Lower lobe of right lung (tissue), 2 donors: Measurements from ENCODE around the gene MEP1B. TPM values are rescaled to one million over a fixed set of nuclear protein-coding genes. Genes with fewer than 3 reads are reported as not detected.
A peak's percentile ranks its signal among the peaks of the same experiment; 100 is the strongest.

ENCODE experiments used
- ATAC-seq, 2 donors: fragments of 200-7000 bp; cut with Tn5 transposase; one replicate each; pipeline ENCODE4 v1.9.1; 2020 to 2022; ENCODE audit warnings: mild to moderate bottlenecking in 2 of 2, moderate library complexity in 2 of 2
- DNase-seq: peaks from one replicate; pipeline ENCODE4 v3.0.0-alpha.2; 2020
- H3K27ac ChIP-seq: fragments of 200-600 bp; one replicate; pipeline ENCODE4 v1.8.0; 2022
- H3K27me3 ChIP-seq: fragments of 200-600 bp; one replicate; pipeline ENCODE4 v1.8.0; 2022; ENCODE audit warnings: low read depth
- H3K36me3 ChIP-seq: fragments of 200-600 bp; one replicate; pipeline ENCODE4 v1.8.0; 2022; ENCODE audit warnings: mild to moderate bottlenecking
- H3K4me1 ChIP-seq: fragments of 200-600 bp; one replicate; pipeline ENCODE4 v1.8.0; 2022
- H3K4me3 ChIP-seq: fragments of 200-600 bp; one replicate; pipeline ENCODE4 v1.8.0; 2022; ENCODE audit warnings: mild to moderate bottlenecking
- H3K9me3 ChIP-seq: fragments of 200-600 bp; one replicate; pipeline ENCODE4 v1.8.0; 2022
- intact Hi-C: fragments of 100-400 bp; cut with DNase I; formaldehyde crosslinking; loops from one replicate; pipeline ENCODE4 v1.11.0; 2022
- long read RNA-seq: library from polyadenylated mRNA; unstranded; transcript quantifications from one replicate; pipeline ENCODE4 v2.0.0, GENCODE V29; 2021
- total RNA-seq: library from RNA; stranded (reverse); fragmentation: NEBNext Ultra II Directional; extraction: Animal tissue kit (Norgen Biotek cat#: 25700); gene quantifications from one replicate; pipeline ENCODE4 v1.2.1, GENCODE V29; 2021
- TF ChIP-seq, protein P1 (sequence below): fragments of 200-600 bp; IDR thresholded peaks from one replicate; pipeline ENCODE4 v1.8.0; 2022; ENCODE audit warnings: antibody characterized with exemption, mild to moderate bottlenecking
- donor health status: DM: no; HTN: yes; CAD: no; lungs with severe emphysema.

MEP1B gene
- total RNA-seq: not detected
- long read RNA-seq, partial matches to known transcripts: 0 of 1 reads
- long read RNA-seq, other reads (novel, unspliced or antisense): 1 of 1 reads

DNA sequence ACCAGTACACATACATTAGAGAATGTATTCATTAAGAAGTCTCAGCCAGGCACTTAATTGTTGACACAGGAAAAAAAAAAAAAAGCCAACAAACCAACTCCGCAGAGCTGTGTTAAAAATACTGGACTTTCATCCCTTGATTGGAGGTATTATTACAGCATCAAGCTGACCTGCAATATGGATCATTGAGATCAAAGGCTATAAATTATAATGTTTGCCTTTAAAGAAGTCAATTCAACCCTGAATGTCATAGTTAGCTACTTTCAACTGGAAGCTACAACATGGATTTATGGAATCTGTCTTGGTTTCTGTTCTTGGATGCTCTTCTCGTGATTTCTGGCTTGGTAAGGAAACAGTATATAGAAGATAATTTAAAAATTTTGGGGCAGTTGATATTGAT lies at the start of gene MEP1B:
TSS of gene MEP1B (plus strand) at position 250 of the 400 bp plus-strand sequence. CDS start at position 282, 32 bp downstream.
- ATAC-seq (no peak), DNase-seq (no peak)
- Histone ChIP-seq H3K36me3 (no peaks in the 10 kb centered on the region), H3K27ac (no peak within 1 kb of the TSS), H3K4me3 (no peak within 1 kb of the TSS), H3K4me1 (no peaks in the 10 kb centered on the region), H3K9me3 (no peaks in the 10 kb centered on the region), H3K27me3 (no peaks in the 10 kb centered on the region)
- intact Hi-C loops: no loop called here
- TF ChIP-seq, protein P1, sequence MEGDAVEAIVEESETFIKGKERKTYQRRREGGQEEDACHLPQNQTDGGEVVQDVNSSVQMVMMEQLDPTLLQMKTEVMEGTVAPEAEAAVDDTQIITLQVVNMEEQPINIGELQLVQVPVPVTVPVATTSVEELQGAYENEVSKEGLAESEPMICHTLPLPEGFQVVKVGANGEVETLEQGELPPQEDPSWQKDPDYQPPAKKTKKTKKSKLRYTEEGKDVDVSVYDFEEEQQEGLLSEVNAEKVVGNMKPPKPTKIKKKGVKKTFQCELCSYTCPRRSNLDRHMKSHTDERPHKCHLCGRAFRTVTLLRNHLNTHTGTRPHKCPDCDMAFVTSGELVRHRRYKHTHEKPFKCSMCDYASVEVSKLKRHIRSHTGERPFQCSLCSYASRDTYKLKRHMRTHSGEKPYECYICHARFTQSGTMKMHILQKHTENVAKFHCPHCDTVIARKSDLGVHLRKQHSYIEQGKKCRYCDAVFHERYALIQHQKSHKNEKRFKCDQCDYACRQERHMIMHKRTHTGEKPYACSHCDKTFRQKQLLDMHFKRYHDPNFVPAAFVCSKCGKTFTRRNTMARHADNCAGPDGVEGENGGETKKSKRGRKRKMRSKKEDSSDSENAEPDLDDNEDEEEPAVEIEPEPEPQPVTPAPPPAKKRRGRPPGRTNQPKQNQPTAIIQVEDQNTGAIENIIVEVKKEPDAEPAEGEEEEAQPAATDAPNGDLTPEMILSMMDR: no peak

DNA sequence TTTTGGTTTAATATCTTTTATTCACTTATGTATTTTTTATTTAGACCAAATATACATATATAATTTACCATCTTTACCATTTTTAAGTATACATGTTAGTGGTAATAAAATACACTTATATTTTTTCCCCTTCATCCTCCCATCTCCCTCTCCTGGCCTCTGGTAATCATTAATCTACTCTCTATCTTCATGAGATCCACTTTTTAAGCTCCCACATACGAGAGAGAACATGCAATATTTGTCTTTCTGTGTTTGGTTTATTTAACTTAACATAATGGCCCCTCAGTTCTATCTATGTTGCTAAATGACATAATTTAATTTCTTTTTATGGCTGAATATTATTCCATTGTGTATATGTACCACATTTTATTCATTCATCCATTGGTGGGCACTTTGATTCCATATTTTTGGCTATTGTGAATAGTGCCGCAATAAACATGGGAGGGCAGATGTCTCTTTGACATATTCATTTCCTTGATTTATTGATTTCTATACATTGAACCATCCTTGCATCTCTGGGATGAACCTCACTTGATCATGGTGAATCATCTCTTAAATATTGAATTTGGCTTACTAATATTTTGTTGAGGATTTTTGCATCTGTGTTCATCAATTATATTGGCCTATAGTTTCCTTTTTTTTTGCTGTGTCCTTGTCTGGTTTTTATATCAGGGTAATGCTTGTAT lies 41.5 kb upstream of the MEP1B start:
- Histone ChIP-seq H3K27ac (no peak overlapping the region), H3K9me3 (no peaks in the 10 kb centered on the region), H3K36me3 (no peaks in the 10 kb centered on the region), H3K27me3 (no peaks in the 10 kb centered on the region), H3K4me1 (no peaks in the 10 kb centered on the region), H3K4me3 (no peak overlapping the region)
- intact Hi-C loops: no loop called here
- ATAC-seq (no peak), DNase-seq (no peak)
- TF ChIP-seq, protein P1: no peak

DNA sequence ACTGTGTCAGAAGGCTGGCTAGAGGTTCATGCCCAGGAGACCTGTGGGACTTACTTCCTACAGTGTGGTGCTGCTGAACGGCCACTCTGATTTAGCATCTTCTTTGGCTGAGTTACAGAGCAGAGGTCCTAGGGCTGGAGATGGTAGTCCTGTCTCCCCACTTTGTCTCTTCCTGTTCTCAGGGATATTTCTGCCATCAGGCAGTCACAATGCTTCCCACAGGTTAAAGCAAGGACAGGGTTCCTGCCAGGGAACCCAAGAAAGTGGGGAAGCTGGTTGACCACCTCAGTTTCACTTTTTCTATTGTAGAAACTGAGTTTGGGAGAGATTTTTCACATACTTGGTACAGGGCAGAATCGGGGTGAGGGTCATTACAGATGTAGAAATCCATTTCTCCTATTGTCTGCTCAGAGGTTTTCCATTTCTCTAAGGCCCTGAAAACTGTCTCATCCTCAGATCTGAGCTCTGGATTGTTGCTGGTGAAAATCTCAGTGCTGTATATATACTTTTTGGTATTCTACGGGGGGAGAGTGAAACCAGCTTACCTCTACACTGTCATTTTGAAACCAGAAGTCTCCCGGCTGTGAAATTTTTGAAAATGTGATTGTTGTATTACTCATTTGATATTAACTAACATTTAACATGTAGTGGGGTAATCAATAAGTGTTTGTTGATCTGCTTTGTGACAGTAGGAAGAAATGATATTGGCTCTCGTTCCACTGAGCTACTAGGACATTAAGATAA lies 37.0 kb upstream of the MEP1B start:
- no peaks in the 10 kb centered on the region for H3K36me3 ChIP-seq

DNA sequence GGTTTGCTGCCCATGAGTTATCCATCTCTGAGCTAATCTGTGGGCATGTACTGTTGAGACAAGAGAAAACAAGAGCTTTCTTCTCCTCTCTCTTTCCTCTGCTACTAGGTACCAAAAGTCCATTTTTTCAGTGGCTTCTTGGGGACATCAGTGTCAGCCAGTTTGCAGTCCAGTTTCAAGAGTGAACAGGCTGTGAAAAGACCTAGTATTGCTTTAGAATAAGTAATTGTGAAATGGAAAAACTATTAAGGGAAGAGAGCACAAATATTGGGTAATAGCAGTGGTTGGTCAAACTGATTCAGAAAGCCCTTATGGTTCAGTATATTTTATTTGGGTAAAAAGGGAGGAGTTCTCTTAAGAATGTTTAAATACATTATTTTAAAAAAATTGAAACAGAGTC lies 33.0 kb upstream of the MEP1B start:
- Histone ChIP-seq H3K4me3 (no peak overlapping the region), H3K27ac (no peak overlapping the region), H3K4me1 (peaks cover 6% of the 10 kb centered on the region), H3K27me3 (no peaks in the 10 kb centered on the region), H3K36me3 (no peaks in the 10 kb centered on the region), H3K9me3 (no peaks in the 10 kb centered on the region)
- DNase-seq (no peak), ATAC-seq (peak in 1 of 2 donors; percentile 42)
- TF ChIP-seq, protein P1: no peak
- intact Hi-C loops: loop anchor here (5.0 kb wide), 1 partner anchor 395 kb away; no protein-coding TSS in a partner anchor

More for the DNA sequence above, 37.0 kb upstream of the MEP1B start:
- ATAC-seq (no peak), DNase-seq (no peak)
- Histone ChIP-seq H3K9me3 (no peaks in the 10 kb centered on the region), H3K27me3 (no peaks in the 10 kb centered on the region), H3K4me1 (no peaks in the 10 kb centered on the region), H3K4me3 (no peak overlapping the region), H3K27ac (no peak overlapping the region)
- TF ChIP-seq, protein P1: no peak
- intact Hi-C loops: no loop called here

DNA sequence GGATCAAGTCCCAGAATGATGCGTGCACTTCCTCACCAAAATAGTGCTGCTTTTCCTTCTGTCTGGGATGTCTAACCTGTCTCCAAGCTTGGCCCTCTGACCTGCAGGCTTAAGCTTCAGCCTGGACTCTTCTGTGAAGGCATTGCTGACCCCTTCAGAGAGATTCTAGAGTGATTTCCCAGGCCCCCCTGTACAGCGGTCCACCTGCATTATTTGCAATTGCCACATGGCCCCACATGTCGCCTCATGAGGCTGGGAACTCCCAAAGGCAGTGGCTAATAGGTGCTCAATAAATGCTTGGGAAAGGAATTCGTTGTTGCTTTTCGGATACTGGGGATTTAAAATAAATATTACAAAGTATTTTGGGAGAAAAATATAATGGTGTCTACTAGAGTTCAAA lies 32.3 kb upstream of the MEP1B start:
- no peaks in the 10 kb centered on the region for H3K27me3 ChIP-seq
- intact Hi-C loops: loop anchor here (5.0 kb wide), 1 partner anchor 395 kb away; no protein-coding TSS in a partner anchor
- ATAC-seq: peak in 1 of 2 donors; percentile 3

More for the DNA sequence above, 32.3 kb upstream of the MEP1B start:
- H3K36me3 ChIP-seq: no peaks in the 10 kb centered on the region
- no peaks in the 10 kb centered on the region for H3K9me3 ChIP-seq
- TF ChIP-seq, protein P1: no peak
- no peak overlapping the region for H3K4me3 ChIP-seq
- peaks cover 6% of the 10 kb centered on the region for H3K4me1 ChIP-seq
- no peak overlapping the region for H3K27ac ChIP-seq
- DNase-seq: no peak
